Measurements from ENCODE around the gene PFKP.

DNA sequence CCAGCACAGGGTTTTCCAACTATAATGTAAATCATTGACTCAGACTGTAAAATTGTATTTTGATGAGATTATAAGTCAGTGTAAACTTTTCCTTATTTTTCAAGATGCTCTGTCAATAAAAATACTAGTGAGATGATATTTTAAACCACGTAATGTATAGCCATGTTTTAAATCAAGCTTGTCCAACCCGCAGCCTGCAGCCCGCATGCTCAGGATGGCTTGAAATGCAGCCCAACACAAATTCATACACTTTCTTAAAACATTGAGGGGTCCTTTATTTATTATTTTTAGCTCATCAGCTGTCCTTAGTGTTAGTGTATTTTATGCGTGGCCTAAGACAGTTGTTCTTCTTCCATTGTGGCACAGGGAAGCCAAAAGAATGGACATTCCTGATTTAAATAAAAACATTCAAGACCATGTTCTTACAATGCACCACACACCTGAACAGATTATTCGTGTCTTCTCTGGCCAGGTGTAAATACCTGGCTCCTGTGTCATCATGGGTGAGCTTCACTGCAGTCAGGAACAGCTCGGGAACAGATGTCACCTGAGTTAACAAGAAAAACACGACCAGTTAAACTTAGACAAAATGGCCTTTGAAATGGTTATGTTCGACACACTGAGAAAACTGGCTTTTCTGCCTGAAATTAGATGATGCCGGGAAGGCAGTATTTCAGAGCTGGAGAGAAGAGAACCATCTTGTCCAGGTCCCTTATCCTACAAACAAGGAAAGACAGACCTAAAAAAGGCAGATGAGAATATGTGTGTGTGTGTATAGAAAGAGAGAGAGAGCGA lies 99.3 kb downstream of the PFKP start:
- TF ChIP-seq, protein P1, sequence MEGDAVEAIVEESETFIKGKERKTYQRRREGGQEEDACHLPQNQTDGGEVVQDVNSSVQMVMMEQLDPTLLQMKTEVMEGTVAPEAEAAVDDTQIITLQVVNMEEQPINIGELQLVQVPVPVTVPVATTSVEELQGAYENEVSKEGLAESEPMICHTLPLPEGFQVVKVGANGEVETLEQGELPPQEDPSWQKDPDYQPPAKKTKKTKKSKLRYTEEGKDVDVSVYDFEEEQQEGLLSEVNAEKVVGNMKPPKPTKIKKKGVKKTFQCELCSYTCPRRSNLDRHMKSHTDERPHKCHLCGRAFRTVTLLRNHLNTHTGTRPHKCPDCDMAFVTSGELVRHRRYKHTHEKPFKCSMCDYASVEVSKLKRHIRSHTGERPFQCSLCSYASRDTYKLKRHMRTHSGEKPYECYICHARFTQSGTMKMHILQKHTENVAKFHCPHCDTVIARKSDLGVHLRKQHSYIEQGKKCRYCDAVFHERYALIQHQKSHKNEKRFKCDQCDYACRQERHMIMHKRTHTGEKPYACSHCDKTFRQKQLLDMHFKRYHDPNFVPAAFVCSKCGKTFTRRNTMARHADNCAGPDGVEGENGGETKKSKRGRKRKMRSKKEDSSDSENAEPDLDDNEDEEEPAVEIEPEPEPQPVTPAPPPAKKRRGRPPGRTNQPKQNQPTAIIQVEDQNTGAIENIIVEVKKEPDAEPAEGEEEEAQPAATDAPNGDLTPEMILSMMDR (conservative IDR thresholded peaks at IDR 0.05; ENCODE audit: low read length) = no peak
- no peak for TF ChIP-seq EZH2phosphoT487 (IDR thresholded peaks at IDR 0.05; ENCODE audit: borderline replicate concordance)
